HTR-8/SVneo (cell line): ENCODE results near the gene TMX1.
"Not testable (repeated sequence)": the region's sequence is repeated elsewhere in the genome, so short reads cannot be mapped to it uniquely, and the experiment has no call there.

ENCODE experiments used
- DNase-seq: peaks from one replicate; pipeline ENCODE4 v3.0.0; 2011; ENCODE audit warnings: low spot score, mixed read lengths; ENCODE audit not compliant: insufficient read length
- FAIRE-seq: peaks from 2 replicates; lab custom pipeline; 2011; peaks lifted over from hg19 to GRCh38; lab: Jason Lieb, UNC

TMX1 gene, protein sequence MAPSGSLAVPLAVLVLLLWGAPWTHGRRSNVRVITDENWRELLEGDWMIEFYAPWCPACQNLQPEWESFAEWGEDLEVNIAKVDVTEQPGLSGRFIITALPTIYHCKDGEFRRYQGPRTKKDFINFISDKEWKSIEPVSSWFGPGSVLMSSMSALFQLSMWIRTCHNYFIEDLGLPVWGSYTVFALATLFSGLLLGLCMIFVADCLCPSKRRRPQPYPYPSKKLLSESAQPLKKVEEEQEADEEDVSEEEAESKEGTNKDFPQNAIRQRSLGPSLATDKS

DNA sequence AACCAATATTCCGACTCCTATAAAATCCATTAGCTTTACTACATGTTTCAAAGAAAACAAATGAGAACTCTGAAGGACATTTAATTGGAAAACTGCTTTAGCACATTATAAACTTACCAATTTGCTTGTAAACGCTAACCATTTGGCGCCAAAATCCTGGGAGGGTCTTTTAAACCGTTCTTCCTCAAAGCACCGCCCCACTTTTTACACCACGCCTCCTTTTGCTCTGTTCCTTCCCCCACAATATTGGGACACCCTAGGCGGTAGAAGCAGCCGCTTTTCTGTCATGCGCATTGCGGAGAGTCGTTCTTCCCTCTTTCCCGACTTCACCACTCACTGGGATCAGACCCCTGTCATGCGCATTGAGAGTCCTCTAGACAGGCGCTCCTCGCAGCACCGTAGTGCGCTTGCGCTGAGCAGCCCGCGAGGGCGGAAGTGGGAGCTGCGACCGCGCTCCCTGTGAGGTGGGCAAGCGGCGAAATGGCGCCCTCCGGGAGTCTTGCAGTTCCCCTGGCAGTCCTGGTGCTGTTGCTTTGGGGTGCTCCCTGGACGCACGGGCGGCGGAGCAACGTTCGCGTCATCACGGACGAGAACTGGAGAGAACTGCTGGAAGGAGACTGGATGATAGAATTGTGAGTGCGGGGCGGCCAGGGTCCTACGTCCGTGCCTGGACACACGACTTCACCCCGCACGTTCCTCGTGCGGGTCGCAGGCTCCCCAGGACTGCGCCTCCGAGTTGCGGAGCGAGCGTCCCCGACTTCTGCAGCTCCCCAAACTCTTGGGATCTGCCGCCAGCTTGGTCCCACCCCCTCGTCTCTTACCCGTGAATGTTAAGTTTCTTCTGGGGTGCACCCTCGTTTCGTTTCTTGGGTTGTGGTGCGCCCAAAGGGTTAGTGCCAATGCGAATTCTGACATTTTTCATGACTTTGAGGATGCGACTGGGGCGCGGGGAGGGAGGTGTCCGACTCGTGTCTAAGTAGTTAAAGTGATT lies at the start of gene TMX1:
TMX1 (plus strand) TSS at position 435 of the 991 bp plus-strand sequence; CDS start at position 481, 46 bp downstream.
- FAIRE-seq (peak; percentile 93), DNase-seq (peak; percentile 99)

DNA sequence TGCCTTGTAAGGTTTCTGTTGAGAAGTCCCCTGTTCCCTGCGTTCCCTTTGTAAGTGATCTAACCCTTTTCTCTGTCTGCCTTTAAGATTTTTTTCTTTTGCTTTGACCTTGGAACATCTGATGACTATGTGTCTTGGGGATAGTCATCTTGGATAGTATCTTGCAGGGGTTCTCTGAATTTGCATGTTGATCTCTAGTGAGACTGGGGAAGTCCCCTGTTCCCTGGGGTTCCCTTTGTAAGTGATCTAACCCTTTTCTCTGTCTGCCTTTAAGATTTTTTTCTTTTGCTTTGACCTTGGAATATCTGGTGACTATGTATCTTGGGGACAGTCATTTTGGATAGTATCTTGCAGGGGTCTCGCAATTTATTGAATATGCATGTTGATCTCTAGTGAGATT lies 38.2 kb upstream of the TMX1 start:
- DNase-seq: no peak
- FAIRE-seq: no peak

DNA sequence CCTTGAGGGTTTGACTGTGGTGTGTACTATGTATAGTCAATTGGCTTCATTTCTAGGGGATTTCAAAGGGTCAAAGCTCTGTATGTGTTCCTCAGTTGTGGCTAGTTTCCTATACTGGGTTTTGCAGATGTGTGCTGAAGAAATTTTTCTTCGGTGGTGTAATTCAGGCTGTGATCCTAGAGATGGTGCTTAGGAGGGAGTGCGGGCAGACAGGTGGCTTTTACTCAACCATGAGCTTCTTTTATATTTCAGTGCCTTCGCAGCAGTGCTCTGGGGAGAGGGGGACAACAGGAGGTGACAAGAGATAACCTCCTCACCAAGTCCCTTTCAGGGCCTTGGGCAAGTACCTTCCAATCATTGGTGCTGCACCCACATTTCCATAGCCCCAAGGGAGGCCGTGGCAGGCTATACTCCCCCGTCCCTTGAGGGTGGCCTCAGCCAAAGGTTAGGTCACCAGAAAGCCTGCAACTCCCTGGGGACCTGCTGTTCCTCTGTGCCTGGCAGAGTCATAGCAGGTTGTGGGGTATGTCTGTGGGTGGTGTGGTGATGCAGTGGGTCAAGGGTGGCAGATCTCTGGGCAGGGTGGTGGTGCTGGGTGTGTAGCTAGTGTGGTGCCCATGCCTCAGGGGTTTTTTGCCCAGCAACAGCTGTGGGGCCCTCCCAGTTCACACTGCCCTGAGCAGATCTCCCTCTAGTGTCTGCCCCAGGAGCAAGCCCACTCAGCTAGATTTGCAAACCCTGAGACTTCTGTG lies 37.0 kb upstream of the TMX1 start:
- DNase-seq: no peak
- no peak for FAIRE-seq

DNA sequence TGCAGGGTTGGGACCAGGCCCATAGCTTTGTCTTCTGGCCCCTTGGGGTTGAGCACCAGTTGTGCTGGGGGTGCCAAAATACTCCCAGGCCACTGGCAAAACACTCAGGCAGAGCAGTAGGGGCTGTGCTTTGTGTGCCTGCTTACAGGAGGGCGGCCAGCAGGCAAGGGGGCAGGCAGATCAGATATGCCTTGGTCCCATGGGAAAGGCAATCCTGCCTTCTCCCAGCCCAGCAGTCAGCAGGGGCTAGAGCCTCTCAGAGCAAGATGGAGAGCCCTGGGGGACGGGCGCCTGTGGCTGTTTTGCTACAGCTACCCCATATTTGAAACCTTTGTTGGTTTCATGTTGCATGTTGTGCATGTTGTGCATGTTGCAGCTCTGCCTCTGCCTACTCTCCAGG lies 36.2 kb upstream of the TMX1 start:
- DNase-seq: no peak
- no peak for FAIRE-seq

DNA sequence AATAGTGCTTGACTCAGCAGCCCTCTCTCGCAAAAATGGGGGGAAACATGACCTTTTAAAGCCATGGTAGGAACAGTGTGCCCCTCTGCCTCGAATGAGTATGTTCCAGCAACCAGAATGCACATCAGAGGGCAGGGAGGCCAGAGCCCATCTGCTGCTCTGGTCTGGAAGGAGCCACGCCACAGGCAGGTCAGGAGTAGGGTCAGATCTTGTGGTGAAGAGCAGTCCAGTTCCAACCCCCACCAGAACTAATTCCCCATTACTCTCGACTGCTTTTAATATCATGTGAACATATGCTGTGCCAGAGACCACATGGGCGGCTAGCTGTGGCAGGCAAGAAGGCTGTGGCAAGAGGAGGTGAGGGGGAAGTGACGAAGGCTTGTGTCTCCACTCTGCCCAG lies 34.6 kb upstream of the TMX1 start:
- DNase-seq (no peak), FAIRE-seq (no peak)

DNA sequence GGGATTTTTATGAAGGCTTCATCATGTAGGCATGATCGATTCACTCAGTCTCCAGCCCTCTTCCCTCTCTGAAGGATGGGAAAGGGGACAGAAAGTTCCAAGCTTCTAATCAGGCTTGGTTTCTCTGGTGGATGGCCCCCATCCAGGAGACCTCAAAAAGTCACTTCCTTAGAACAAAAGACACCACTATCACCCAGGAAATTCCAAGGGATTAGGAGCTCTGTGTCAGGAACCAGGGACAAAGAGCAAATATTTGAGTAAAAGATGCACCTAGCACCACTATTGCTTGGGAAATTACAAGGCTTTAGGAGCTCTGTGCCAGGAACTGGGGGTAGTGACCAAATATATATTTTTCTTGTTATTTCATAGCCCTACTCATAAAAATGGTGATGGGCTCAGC lies 33.6 kb upstream of the TMX1 start:
- no peak for DNase-seq
- no peak for FAIRE-seq

DNA sequence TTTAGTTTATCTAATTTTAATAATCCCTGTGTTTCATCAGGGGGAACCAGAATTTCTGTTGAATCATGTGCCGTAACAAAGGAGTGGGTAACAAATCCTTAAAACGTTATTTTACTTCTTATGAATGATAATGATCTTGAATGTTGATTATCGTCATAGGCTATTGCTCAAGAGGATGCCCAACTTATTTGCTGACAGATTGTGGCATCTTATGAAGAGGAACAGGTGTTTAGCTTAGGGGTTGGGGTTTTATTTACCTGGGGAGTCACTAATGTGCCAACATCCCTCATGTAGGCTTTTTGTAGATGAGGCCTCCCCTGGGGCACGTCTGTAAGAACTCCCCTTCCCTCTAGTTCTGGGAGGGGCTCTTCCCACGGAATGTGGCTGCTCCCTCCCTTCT lies 32.4 kb upstream of the TMX1 start:
- DNase-seq: no peak

DNA sequence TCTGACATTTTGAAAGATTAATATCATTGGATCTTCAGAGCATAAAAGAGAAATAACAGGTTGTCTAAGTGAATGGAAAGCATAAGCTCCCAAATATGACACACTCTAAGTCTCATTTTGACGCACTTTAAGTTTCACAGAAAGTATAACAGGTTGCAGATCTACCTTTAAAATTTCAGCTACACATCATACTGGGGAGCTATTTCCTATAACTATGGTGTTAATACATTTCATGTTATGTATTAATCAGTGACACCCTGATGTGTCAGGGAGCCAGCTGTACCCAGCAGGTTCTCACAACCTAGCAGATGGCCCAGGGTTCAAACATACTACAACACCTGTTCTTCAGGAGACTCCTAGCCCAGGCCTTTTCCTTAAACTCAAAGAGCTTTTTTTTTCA lies 31.1 kb upstream of the TMX1 start:
- FAIRE-seq (no peak), DNase-seq (no peak)

More for the DNA sequence above, 32.4 kb upstream of the TMX1 start:
- FAIRE-seq: no peak

DNA sequence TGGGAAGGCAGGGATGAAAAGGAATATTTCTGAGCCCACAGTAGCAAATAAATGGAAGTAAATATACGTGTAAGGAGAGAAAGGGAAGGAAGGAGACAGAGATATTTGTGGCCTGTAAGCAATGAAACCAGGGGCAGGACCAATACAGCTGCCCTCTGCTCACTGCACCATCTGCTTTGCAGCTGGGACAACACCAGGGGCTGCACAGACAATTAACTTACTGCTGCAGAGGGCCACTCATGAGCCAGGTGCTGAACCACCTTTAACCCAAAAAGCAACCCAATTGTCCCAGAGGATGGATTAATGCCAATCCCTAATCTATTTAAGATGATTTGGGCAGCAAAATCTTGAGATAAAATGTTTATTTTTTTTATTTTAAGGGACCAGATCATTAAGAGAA lies 30.6 kb upstream of the TMX1 start:
- no peak for FAIRE-seq

DNA sequence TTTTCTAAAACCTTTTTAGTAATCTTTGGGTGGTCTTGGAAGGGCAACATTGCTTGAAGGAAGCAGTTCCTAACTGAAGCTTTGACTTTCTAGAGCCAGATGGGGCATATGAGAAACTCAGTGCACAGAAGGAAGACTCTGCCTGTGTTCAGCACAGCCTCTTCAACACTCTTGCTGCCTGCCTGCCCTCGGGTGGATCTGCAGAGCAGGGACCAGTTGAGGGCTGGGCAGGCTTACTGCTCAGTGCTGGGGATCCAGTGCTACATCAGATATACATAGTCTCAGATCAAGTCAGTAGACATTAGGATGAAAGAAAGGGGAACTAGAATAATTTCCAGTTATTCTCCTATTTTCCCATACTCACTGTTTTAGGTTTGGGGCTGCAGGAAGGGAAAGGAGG lies 29.5 kb upstream of the TMX1 start:
- DNase-seq: no peak
- no peak for FAIRE-seq

More for the DNA sequence above, 30.6 kb upstream of the TMX1 start:
- no peak for DNase-seq

DNA sequence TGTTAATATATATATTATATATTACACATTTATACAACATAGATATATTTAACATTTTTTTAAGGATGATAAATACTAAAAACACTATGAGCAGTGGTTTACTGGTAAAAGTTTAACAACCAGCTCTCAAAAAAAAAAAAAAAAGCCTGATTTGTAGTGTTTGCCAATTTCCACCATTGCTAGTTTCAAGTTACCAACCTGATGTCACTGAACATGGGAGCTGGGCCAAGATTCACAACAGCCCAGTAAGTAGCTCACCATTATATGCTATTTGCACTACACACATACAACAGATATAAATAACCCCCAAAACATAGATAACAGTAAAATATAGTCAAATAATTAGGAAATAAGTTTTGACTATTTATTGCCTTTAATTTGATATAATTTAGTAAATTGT lies 28.9 kb upstream of the TMX1 start:
- no peak for DNase-seq
- FAIRE-seq: no peak

DNA sequence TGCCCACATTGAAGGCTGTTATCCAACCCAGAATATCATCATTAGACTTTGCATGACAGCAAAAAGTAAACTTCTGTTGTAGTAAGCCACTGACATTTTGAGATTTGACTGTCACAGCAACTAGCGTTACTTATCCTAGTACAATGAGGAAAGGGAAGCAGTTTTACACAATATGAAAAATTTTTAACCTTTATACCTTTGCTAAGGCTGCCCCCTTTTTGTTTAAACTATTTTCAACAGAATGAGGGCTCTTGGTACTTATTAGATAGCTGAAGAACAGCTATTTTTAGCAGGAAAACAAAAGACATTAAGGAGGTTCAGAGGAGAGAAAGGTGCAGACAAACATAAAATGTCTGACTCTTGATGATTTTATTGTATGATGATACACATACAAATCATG lies 23.4 kb upstream of the TMX1 start:
- FAIRE-seq (no peak), DNase-seq (no peak)

DNA sequence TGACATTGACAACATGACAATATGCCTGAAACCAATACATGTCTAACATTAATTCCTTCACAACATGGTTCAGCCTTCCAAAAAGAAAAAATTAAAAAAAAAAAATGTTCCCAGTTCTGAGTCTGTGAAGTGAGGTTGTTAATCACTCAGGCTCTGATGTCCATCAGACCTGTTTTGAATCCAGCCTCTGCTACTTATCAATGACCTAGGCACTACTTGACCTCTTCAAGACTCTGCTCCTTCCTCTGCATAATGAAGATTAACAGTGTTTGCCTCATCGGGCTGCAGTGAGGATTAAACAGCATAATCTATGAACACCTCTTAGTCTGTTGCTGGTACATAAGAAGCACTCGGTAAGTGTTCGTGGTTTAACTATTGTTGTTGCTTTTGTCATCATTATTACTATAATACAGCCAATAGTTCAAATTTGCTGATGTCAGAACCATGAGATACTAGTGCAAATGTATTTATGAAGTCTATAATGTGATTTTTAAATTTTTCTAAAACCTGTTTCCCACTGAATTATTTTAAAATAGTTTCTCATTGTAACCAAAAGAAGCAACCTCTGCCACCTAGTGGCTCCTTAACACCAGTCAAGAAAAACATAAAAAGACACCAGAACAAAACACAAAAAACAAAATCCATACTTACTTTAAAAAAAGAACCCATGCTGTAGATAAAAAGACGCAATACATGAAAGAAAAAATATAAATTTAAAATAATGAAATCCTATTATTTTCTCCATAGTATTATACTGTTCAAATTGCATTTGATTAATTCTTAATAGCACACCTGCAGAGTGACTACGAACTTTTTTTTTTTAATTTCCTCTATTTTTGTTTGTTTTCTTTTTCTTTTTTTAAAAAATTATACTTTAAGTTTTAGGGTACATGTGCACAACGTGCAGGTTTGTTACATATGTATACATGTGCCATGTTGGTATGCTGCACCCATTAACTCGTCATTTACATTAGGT lies 20.3 kb upstream of the TMX1 start:
- no peak for FAIRE-seq
- DNase-seq: no peak

DNA sequence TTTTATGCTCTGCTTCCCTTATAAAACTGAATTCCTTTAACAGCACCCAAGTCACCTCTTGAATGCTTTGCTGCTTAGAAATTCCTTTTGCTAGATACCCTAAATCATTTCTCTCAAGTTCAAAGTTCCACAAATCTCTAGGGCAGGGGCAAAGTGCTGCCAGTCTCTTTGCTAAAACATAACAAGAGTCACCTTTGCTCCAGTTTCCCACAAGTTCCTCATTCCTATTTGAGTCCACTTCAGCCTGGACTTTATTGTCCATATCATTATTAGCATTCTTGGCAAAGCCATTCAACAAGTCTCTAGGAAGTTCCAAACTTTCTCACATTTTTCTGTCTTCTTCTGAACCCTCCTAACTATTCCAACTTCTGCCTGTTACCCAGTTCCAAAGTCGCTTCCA lies 16.6 kb upstream of the TMX1 start:
- not testable (repeated sequence) for DNase-seq, FAIRE-seq

DNA sequence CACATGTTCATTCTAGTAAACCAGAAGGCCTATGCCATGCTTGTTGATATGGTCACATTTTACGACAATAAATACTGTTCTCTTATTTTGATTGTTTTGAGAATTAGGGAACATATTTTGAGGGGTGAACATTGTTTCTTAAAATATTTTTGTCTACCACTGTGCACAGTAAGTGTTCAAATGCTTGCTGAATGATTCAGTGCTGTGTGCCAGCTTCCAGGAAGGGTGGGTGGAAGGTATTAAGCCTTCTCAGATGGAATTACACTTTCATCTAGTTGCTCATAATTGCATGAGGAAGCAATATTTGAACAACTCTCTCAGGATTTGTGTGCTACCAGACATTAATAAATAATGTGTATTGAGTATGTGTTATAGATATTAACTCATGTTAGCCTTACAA lies 15.5 kb upstream of the TMX1 start:
- DNase-seq (no peak), FAIRE-seq (no peak)

DNA sequence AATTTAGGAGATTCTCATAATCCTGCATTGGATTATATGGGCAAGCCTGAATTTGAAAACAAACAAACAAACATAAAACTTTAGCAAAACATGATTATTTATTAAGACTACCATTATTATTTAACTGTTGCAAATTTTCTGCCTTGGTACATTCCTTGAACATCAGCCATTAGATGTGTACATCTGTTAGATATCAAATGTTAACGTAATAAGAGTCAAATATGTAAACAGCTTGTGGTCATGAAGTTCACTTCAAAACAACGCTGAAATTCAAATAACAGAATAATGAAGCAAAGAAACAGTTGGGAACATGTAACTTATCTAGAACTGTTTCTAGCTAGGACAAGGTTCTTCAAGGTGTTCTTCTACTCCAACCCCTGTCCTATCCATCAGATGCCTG lies 14.3 kb upstream of the TMX1 start:
- no peak for DNase-seq
- no peak for FAIRE-seq

DNA sequence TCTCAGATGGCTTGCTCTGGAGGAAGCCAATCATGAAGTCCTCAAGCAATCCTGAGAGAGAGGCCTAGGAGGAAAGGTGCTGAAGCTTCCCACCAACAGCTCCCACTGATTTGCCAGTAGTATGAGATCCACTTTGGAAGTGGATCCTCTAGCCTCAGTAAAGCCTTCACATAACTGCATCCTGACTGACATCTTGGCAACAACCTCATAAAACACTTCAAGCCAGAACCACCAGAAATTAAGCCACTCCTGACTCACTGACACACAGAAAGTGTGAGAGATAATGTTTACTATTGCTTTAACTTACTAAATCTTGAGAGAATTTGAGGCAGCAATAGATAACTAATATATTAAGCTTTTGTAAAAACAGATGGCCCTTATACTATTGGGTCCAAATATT lies 11.7 kb upstream of the TMX1 start:
- no peak for FAIRE-seq
- DNase-seq: no peak

DNA sequence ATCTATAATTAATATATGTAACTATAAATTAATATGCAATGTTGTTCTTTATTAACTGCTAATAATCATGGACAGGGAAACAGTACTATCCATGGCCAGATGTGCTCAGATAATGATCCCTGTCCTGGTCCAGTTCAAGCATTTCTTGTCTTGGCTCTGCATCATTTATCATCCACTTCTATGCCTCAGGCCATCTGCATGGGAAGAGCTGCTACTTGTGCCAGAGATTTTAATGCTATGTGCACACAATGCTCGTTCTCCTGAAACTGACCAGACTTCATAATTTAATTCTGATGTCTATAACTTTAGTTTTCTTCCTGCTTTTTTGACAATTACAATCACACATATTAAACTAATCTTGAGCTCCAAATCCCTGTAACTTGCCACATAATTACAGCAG lies 11.2 kb upstream of the TMX1 start:
- FAIRE-seq (no peak), DNase-seq (no peak)

DNA sequence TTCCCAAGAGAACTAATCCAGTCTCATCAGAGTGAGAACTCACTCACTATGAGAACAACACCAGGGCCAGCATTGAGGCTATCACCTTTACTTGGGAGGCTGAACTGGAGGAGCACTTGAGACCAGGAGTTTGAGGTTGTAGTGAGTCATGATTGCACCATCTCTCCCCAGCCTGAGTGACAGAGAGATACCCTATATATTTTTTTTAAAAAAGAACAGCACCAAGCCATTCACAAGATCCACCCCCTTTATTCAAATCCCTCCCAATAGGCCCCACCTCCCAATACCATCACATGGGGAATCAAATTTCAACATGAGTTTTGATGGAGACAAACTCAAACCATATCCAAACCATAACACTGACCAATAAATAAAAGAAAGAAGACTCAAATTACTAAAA lies 3.7 kb upstream of the TMX1 start:
- no peak for FAIRE-seq
- DNase-seq: no peak
